Fibroblast of lung (primary cell): Measurements from ENCODE around the gene ASAH2. TPM values are rescaled to one million over a fixed set of nuclear protein-coding genes. Genes with fewer than 3 reads are reported as not detected.

ENCODE experiments used
- DNase-seq, 2 donors: peaks; one replicate each; pipeline versions ENCODE4 v3.0.0 to v3.0.0-alpha.2; 2010; ENCODE audit warnings: low read depth in 2 of 2
- H2AFZ ChIP-seq: 2 replicates; pipeline ENCODE4 v1.5.1; 2012; ENCODE audit warnings: low read length, control low read depth, inconsistent platforms
- H3K27ac ChIP-seq: 2 replicates; pipeline ENCODE4 v1.5.1; 2011; ENCODE audit warnings: low read length, control low read depth; ENCODE audit not compliant: insufficient read depth
- H3K27me3 ChIP-seq: 2 replicates; pipeline ENCODE4 v1.5.1; 2011; ENCODE audit warnings: mild to moderate bottlenecking, low read length; ENCODE audit not compliant: control insufficient read depth, insufficient read depth
- H3K36me3 ChIP-seq: 2 replicates; pipeline ENCODE4 v1.5.1; 2011; ENCODE audit warnings: low read length; ENCODE audit not compliant: control insufficient read depth, insufficient read depth
- H3K4me1 ChIP-seq: 2 replicates; pipeline ENCODE4 v1.5.1; 2011; ENCODE audit warnings: low read length; ENCODE audit not compliant: control insufficient read depth, insufficient read depth; ENCODE audit errors: extremely low read depth
- H3K4me2 ChIP-seq: 2 replicates; pipeline ENCODE4 v1.5.1; 2011; ENCODE audit warnings: low read length, control low read depth; ENCODE audit not compliant: insufficient read depth; ENCODE audit errors: extremely low read depth
- H3K4me3 ChIP-seq, 4 experiments: fragments of 200-600 bp in 1 of 4; sonication (generic) in 1 of 4; replicated peaks in 1 of 4; 2 replicates each; pipeline ENCODE4 v1.5.1; 2011 to 2016; ENCODE audit warnings: low read length in 4 of 4, low read depth in 3 of 4, mild to moderate bottlenecking in 3 of 4, control low read depth in 2 of 4, inconsistent platforms in 1 of 4, mixed read lengths in 1 of 4; ENCODE audit not compliant: insufficient read depth in 1 of 4; ENCODE audit errors: control extremely low read depth in 1 of 4
- H3K79me2 ChIP-seq: 2 replicates; pipeline ENCODE4 v1.5.1; 2012; ENCODE audit warnings: mild to moderate bottlenecking, low read length, inconsistent platforms; ENCODE audit not compliant: control insufficient read depth, insufficient read depth
- H3K9ac ChIP-seq: 2 replicates; pipeline ENCODE4 v1.5.1; 2011; ENCODE audit warnings: mild to moderate bottlenecking, low read length, control low read depth; ENCODE audit not compliant: insufficient read depth
- H3K9me3 ChIP-seq: 2 replicates; pipeline ENCODE4 v1.5.1; 2012; ENCODE audit warnings: low read depth, low read length; ENCODE audit not compliant: control insufficient read depth, insufficient read depth
- H4K20me1 ChIP-seq: 2 replicates; pipeline ENCODE4 v1.5.1; 2011; ENCODE audit warnings: low read length; ENCODE audit not compliant: control insufficient read depth, insufficient read depth; ENCODE audit errors: extremely low read depth
- CTCF ChIP-seq, 2 donors: IDR thresholded peaks in 1 of 2; conservative IDR thresholded peaks in 1 of 2; 1 replicate in 1 of 2; 2 replicates in 1 of 2; pipeline ENCODE4 v1.5.1; 2011 to 2012; ENCODE audit warnings: low read length in 2 of 2, control low read depth in 1 of 2, inconsistent platforms in 1 of 2, low read depth in 1 of 2, mild to moderate bottlenecking in 1 of 2
- EZH2 ChIP-seq: IDR thresholded peaks from 2 replicates; pipeline ENCODE4 v1.5.1; 2012; ENCODE audit warnings: low read length, control low read depth, mild to moderate bottlenecking; ENCODE audit errors: missing control alignments
- polyA plus RNA-seq, 2 donors: library from polyadenylated mRNA; depleted of rRNA in 1 of 2; stranded (reverse) in 1 of 2; unstranded in 1 of 2; fragments of >200 nt; gene quantifications; 2 replicates each; pipeline ENCODE4 v1.2.1, GENCODE V29; 2011 to 2012; ENCODE audit warnings: missing spikeins in 1 of 2
- total RNA-seq: library from RNA; depleted of rRNA; stranded (reverse); fragments of >200 nt; gene quantifications from 2 replicates; pipeline ENCODE4 v1.2.1, GENCODE V29; 2014

The ASAH2 gene
- total and polyA plus RNA-seq, 2 donors (not counting 1 experiment from before 2014, with no cell fraction given), result 0.99 to 2.4 TPM

- DNase-seq, result no peak
- H3K4me2 ChIP-seq, result no peak overlapping the region
- H3K27ac ChIP-seq, result no peak overlapping the region
- no peak overlapping the region for H3K9ac ChIP-seq
- no peaks in the 10 kb centered on the region for H4K20me1 ChIP-seq
- no peak for TF ChIP-seq CTCF (conservative IDR thresholded peaks at IDR 0.05 in 1 of 2, IDR thresholded peaks at IDR 0.05 in 1 of 2; ENCODE audit: low read depth in 1 of 2, low read length in 2 of 2)
- no peak for TF ChIP-seq EZH2
- H3K9me3 ChIP-seq, result no peaks in the 10 kb centered on the region
- no peak overlapping the region for H2AFZ ChIP-seq
- H3K4me1 ChIP-seq, result no peaks in the 10 kb centered on the region
- H3K36me3 ChIP-seq, result no peaks in the 10 kb centered on the region
- no peaks in the 10 kb centered on the region for H3K27me3 ChIP-seq
- H3K79me2 ChIP-seq, result no peaks in the 10 kb centered on the region
- no peak overlapping the region for H3K4me3 ChIP-seq
Measured at GRCh38 chr10:50216418-50216817, 34.9 kb downstream of the ASAH2 start.

GRCh38 chr10:50211670-50212069 is 39.6 kb downstream of the ASAH2 start:
- no peak for TF ChIP-seq CTCF (conservative IDR thresholded peaks at IDR 0.05 in 1 of 2, IDR thresholded peaks at IDR 0.05 in 1 of 2; ENCODE audit: low read depth in 1 of 2, low read length in 2 of 2)
- H3K27me3 ChIP-seq, result no peaks in the 10 kb centered on the region

GRCh38 chr10:50210876-50211275 is 40.4 kb downstream of the ASAH2 start:
- no peaks in the 10 kb centered on the region for H3K27me3 ChIP-seq
- no peak overlapping the region for H3K27ac ChIP-seq
- H2AFZ ChIP-seq, result no peak overlapping the region
- H3K79me2 ChIP-seq, result no peaks in the 10 kb centered on the region
- DNase-seq, result no peak
- no peaks in the 10 kb centered on the region for H3K4me1 ChIP-seq
- H4K20me1 ChIP-seq, result no peaks in the 10 kb centered on the region
- H3K36me3 ChIP-seq, result no peaks in the 10 kb centered on the region
- no peak for TF ChIP-seq CTCF (conservative IDR thresholded peaks at IDR 0.05 in 1 of 2, IDR thresholded peaks at IDR 0.05 in 1 of 2; ENCODE audit: low read depth in 1 of 2, low read length in 2 of 2)
- TF ChIP-seq EZH2, result no peak
- no peak overlapping the region for H3K4me2 ChIP-seq
- no peak overlapping the region for H3K4me3 ChIP-seq
- H3K9me3 ChIP-seq, result no peaks in the 10 kb centered on the region
- H3K9ac ChIP-seq, result no peak overlapping the region

More at GRCh38 chr10:50211670-50212069, 39.6 kb downstream of the ASAH2 start:
- H3K9me3 ChIP-seq, result no peaks in the 10 kb centered on the region
- no peaks in the 10 kb centered on the region for H3K79me2 ChIP-seq
- no peak overlapping the region for H3K4me2 ChIP-seq
- H3K4me1 ChIP-seq, result no peaks in the 10 kb centered on the region
- H3K36me3 ChIP-seq, result no peaks in the 10 kb centered on the region
- no peak overlapping the region for H2AFZ ChIP-seq
- H3K27ac ChIP-seq, result no peak overlapping the region
- H4K20me1 ChIP-seq, result no peaks in the 10 kb centered on the region
- no peak overlapping the region for H3K4me3 ChIP-seq
- no peak overlapping the region for H3K9ac ChIP-seq
- DNase-seq, result no peak

Other genes starting within 250 kb of the ASAH2 start
- gene WASHC2A, start 183.6 kb downstream of the ASAH2 start, total RNA-seq, result 62.9 and 64.2 TPM in 2 replicates
- 46.8 and 47.3 TPM in 2 replicates for gene WASHC2A, start 183.6 kb downstream of the ASAH2 start, polyA plus RNA-seq